NT2/D1 (cell line): ENCODE measurements around the gene FPR2.

Source experiments
- SUZ12 ChIP-seq: IDR thresholded peaks from 2 replicates; pipeline ENCODE4 v1.6.1; 2011; ENCODE audit not compliant: insufficient read length, insufficient read depth; ENCODE audit errors: extremely low read depth
- YY1 ChIP-seq: IDR thresholded peaks from 2 replicates; pipeline ENCODE4 v1.6.1; 2011; ENCODE audit not compliant: insufficient read length, insufficient read depth
- ZNF274 ChIP-seq: IDR thresholded peaks from 2 replicates; pipeline ENCODE4 v1.6.1; 2011; ENCODE audit warnings: mild to moderate bottlenecking, low read depth, low read length

- TF ChIP-seq ZNF274 (no peak), SUZ12 (no peak), YY1 (no peak)
Measured at GRCh38 chr19:51742789-51743188, 18.2 kb upstream of the FPR2 start.
